Neural cell (in vitro differentiated cells): ENCODE results near the gene PIP4K2A. TPM values are rescaled to one million over a fixed set of nuclear protein-coding genes. Genes with fewer than 3 reads are reported as not detected.
"Not testable (repeated sequence)": the region's sequence is repeated elsewhere in the genome, so short reads cannot be mapped to it uniquely, and the experiment has no call there.

Source experiments
- H2AFZ ChIP-seq: fragments of 200-600, 300-800 bp; sonication (generic), shearing (Covaris generic); 2 replicates; pipeline ENCODE4 v1.6.0; 2014; ENCODE audit warnings: low read depth, mild to moderate bottlenecking, antibody characterized with exemption, low read length, moderate library complexity
- H3F3A ChIP-seq: fragments of 200-600 bp; shearing (Covaris generic); 2 replicates; pipeline ENCODE4 v1.6.1; 2016; ENCODE audit warnings: mild to moderate bottlenecking, moderate library complexity, mixed read lengths, antibody characterized with exemption, low read length; ENCODE audit not compliant: insufficient read depth, poor library complexity, severe bottlenecking
- H3K27ac ChIP-seq: fragments of 200-600, 300-800 bp; sonication (generic), shearing (Covaris generic); 2 replicates; pipeline ENCODE4 v1.5.1; 2014; ENCODE audit warnings: mild to moderate bottlenecking, low read length, moderate library complexity
- H3K27me3 ChIP-seq: fragments of 300-800, 200-600 bp; sonication (generic), shearing (Covaris generic); 2 replicates; pipeline ENCODE4 v1.6.0; 2014; ENCODE audit warnings: mild to moderate bottlenecking, low read depth, low read length, moderate library complexity; ENCODE audit not compliant: insufficient read depth
- H3K36me3 ChIP-seq: fragments of 300-800, 200-600 bp; sonication (generic), shearing (Covaris generic); 2 replicates; pipeline ENCODE4 v1.5.1; 2014; ENCODE audit warnings: mild to moderate bottlenecking, antibody characterized with exemption, low read length, moderate library complexity; ENCODE audit not compliant: insufficient read depth
- H3K4me2 ChIP-seq: fragments of 300-800, 200-600 bp; sonication (generic), shearing (Covaris generic); 2 replicates; pipeline ENCODE4 v1.6.0; 2014; ENCODE audit warnings: mild to moderate bottlenecking, low read length
- H3K4me3 ChIP-seq: fragments of 300-800, 200-600 bp; sonication (generic), shearing (Covaris generic); 2 replicates; pipeline ENCODE4 v1.5.1; 2014; ENCODE audit warnings: mild to moderate bottlenecking, low read length, moderate library complexity
- H3K79me2 ChIP-seq: fragments of 200-600 bp; shearing (Covaris generic); replicated peaks from 2 replicates; pipeline ENCODE4 v1.6.0; 2014; ENCODE audit warnings: mild to moderate bottlenecking, low read length, moderate library complexity; ENCODE audit not compliant: insufficient read depth
- H3K9ac ChIP-seq: fragments of 300-800, 200-600 bp; sonication (generic), shearing (Covaris generic); 2 replicates; pipeline ENCODE4 v1.6.1; 2016; ENCODE audit warnings: mild to moderate bottlenecking, low read length, mixed read lengths
- H3K9me2 ChIP-seq: fragments of 200-600 bp; shearing (Covaris generic); 2 replicates; pipeline ENCODE4 v1.6.1; 2016; ENCODE audit warnings: mild to moderate bottlenecking, low read length, mixed read lengths; ENCODE audit not compliant: insufficient read depth
- H3K9me3 ChIP-seq: fragments of 200-600, 300-800 bp; sonication (generic), shearing (Covaris generic); 2 replicates; pipeline ENCODE4 v1.6.1; 2016; ENCODE audit warnings: mild to moderate bottlenecking, mixed run types, low read length, moderate library complexity, mixed read lengths
- H4K20me1 ChIP-seq: fragments of 200-600 bp; shearing (Covaris generic); 2 replicates; pipeline ENCODE4 v1.6.1; 2016; ENCODE audit warnings: mild to moderate bottlenecking, mixed run types; ENCODE audit not compliant: insufficient read depth
- CTCF ChIP-seq: fragments of 450-650 bp; IDR thresholded peaks from 2 replicates; pipeline ENCODE4 v1.5.1; 2014; ENCODE audit warnings: antibody characterized with exemption, mild to moderate bottlenecking, moderate library complexity; ENCODE audit not compliant: poor library complexity, severe bottlenecking
- EZH2 ChIP-seq: fragments of 200-600, 300-800 bp; shearing (Covaris generic), sonication (generic); IDR thresholded peaks from 2 replicates; pipeline ENCODE4 v1.6.1; 2014; ENCODE audit warnings: antibody characterized with exemption, low read length, borderline replicate concordance, mild to moderate bottlenecking; ENCODE audit not compliant: insufficient read depth, poor library complexity, severe bottlenecking
- MXI1 ChIP-seq: fragments of 450-650 bp; conservative IDR thresholded peaks from 2 replicates; pipeline ENCODE4 v1.6.1; 2014; ENCODE audit warnings: antibody characterized with exemption, mild to moderate bottlenecking; ENCODE audit not compliant: poor library complexity, severe bottlenecking
- POLR2AphosphoS5 ChIP-seq: IDR thresholded peaks from 2 replicates; pipeline ENCODE4 v1.6.1; 2012
- RAD21 ChIP-seq: fragments of 450-650 bp; conservative IDR thresholded peaks from 2 replicates; pipeline ENCODE4 v1.6.1; 2014; ENCODE audit warnings: antibody characterized with exemption, mild to moderate bottlenecking, moderate library complexity
- REST ChIP-seq: IDR thresholded peaks from 2 replicates; pipeline ENCODE4 v1.6.1; 2012; ENCODE audit warnings: borderline replicate concordance
- SMC3 ChIP-seq: fragments of 450-650 bp; conservative IDR thresholded peaks from 2 replicates; pipeline ENCODE4 v1.6.1; 2014; ENCODE audit warnings: antibody characterized with exemption, mild to moderate bottlenecking, moderate library complexity; ENCODE audit not compliant: poor library complexity
- TAF1 ChIP-seq: IDR thresholded peaks from 2 replicates; pipeline ENCODE4 v1.6.1; 2012; ENCODE audit warnings: low read depth
- polyA plus RNA-seq: library from polyadenylated mRNA; depleted of rRNA; stranded (reverse); fragments of >200 nt; gene quantifications from 2 replicates; pipeline ENCODE4 v1.2.3, GENCODE V29; 2014

Gene PIP4K2A
- polyA plus RNA-seq, 1 donor from 2014 or later: 12.6 TPM

DNA sequence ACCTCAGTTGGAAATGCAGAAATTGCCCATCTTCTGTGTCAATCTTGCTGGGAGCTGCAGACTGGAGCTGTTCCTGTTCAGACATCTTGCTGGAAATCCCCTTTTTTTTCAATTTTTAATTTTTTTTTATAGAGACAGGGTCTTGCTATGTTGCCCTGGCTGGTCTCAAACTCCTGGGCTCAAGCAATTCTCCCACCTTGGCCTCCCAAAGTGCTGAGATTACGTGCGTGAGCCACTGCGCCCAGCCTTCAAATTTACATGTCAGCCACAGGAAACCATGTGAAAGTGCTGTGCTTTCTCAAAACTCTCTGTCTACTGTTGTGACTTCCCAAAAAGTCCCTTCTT, 200.0 kb downstream of the PIP4K2A start:
- H4K20me1 ChIP-seq, H3K9me2 ChIP-seq, H2AFZ ChIP-seq, H3K4me2 ChIP-seq, H3K27me3 ChIP-seq, H3K79me2 ChIP-seq, H3K9me3 ChIP-seq, H3K36me3 ChIP-seq, H3F3A ChIP-seq, H3K4me3 ChIP-seq, H3K27ac ChIP-seq, H3K9ac ChIP-seq: not testable (repeated sequence)

DNA sequence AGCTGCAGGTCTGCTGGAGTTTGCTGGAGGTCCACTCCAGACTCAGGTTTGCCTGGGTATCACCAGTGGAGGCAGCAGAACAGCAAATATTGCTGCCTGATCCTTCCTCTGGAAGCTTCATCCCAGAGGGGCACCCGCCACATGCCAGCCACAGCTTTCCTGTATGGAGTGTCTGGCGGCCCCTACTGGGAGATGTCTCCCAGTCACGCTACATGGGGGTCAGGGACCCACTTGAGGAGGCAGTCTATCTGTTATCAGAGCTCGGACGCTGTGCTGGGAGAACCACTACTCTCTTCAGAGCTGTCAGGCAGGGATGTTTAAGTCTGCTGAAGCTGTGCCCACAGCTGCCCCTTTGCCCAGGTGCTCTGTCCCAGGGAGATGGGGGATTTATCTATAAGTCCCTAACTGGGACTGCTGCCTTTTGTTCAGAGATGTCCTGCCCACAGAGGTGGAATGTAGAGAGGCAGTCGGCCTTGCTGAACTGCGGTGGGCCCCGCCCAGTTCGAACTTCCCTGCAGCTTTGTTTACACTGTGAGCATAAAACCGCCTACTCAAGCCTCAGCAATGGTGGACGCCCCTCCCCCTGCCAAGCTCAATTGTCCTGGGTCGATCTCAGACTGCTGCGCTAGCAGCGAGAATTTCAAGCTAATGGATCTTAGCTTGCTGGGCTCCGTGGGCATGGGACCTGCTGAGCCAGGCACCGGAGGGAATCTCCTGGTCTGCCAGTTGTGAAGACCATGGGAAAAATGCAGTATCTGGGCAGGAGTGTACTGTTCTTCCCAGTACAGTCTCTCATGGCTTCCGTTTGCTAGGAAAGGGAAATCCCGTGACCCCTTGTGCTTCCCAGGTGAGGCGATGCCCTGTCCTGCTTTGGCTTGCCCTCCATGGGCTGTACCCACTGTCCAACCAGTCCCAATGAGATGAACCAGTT, 200.6 kb downstream of the PIP4K2A start:
- not testable (repeated sequence) for H2AFZ ChIP-seq, H3K9me2 ChIP-seq, H3F3A ChIP-seq

DNA sequence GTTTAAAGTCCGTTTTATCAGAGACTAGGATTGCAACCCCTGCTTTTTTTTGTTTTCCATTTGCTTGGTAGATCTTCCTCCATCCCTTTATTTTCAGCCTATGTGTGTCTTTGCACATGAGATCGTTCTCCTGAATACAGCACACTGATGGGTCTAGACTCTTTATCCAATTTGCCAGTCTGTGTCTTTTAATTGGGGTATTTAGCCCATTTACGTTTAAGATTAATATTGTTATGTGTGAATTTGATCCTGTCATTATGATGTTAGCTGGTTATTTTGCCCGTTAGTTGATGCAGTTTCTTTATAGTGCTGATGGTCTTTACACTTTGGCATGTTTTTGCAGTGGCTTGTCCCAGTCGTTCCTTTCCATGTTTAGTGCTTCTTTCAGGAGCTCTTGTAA, 202.4 kb downstream of the PIP4K2A start:
- not testable (repeated sequence) for H3K4me2 ChIP-seq, H3K27ac ChIP-seq, H3K9ac ChIP-seq, H3K4me3 ChIP-seq, H3K27me3 ChIP-seq, H3K79me2 ChIP-seq, H4K20me1 ChIP-seq, H3F3A ChIP-seq, H3K9me2 ChIP-seq, H3K36me3 ChIP-seq, H3K9me3 ChIP-seq, H2AFZ ChIP-seq

More for the DNA sequence above, 200.6 kb downstream of the PIP4K2A start:
- not testable (repeated sequence) for H3K9me3 ChIP-seq, H3K79me2 ChIP-seq, H4K20me1 ChIP-seq, H3K4me2 ChIP-seq, H3K27ac ChIP-seq, H3K4me3 ChIP-seq, H3K36me3 ChIP-seq, H3K27me3 ChIP-seq, H3K9ac ChIP-seq

DNA sequence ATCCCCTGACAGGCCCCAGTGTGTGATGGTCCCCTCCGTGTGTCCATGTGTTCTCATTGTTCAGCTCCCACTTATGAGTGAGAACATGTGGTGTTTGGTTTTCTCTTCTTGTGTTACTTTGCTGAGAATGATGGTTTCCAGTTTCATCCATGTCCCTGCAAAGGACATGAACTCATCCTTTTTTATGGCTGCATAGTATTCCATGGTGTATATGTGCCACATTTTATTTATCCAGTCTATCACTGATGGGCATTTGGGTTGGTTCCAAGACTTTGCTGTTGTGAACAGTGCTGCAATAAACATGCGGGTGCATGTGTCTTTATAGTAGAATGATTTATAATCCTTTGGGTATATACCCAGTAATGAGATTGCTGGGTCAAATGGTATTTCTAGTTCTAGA, 206.2 kb downstream of the PIP4K2A start:
- not testable (repeated sequence) for H3K27ac ChIP-seq, H3K79me2 ChIP-seq, H2AFZ ChIP-seq, H3K9me2 ChIP-seq, H4K20me1 ChIP-seq, H3K27me3 ChIP-seq, H3K9ac ChIP-seq, H3F3A ChIP-seq, H3K9me3 ChIP-seq, H3K36me3 ChIP-seq, H3K4me2 ChIP-seq, H3K4me3 ChIP-seq

- H4K20me1 ChIP-seq: no peaks in the 10 kb centered on the region
- H3K36me3 ChIP-seq: no peaks in the 10 kb centered on the region
- no peak overlapping the region for H3K4me2 ChIP-seq
- no peaks in the 10 kb centered on the region for H3F3A ChIP-seq
- no peak overlapping the region for H3K9ac ChIP-seq
- no peaks in the 10 kb centered on the region for H3K9me2 ChIP-seq
- no peak overlapping the region for H3K4me3 ChIP-seq
- H3K9me3 ChIP-seq: no peaks in the 10 kb centered on the region
- H3K27ac ChIP-seq: no peak overlapping the region
- H3K79me2 ChIP-seq: no peaks in the 10 kb centered on the region
- H3K27me3 ChIP-seq: no peaks in the 10 kb centered on the region
- no peak overlapping the region for H2AFZ ChIP-seq
- TF ChIP-seq CTCF (no peak), TAF1 (no peak), MXI1 (no peak), EZH2 (no peak), POLR2AphosphoS5 (no peak), SMC3 (no peak), REST (no peak), RAD21 (no peak)
Observed at GRCh38 chr10:22505911-22506685, 208.3 kb downstream of the PIP4K2A start.
